ENCODE measurements around the gene CSF1R. TPM values are rescaled to one million over a fixed set of nuclear protein-coding genes. Genes with fewer than 3 reads are reported as not detected.

CSF1R gene
- total and polyA plus RNA-seq, 2 of the 4 experiments (the other 2 are of a cell fraction) = 0.14 to 0.36 TPM

- CTCF ChIA-PET = interaction anchor here (1.0 kb wide), 1 partner anchor 50 kb away, joined by 3 read pairs; no protein-coding TSS in a partner anchor
- in situ Hi-C loops (cut with MboI; ENCODE audit: low sequenced_read_pairs) = no loop called here
Observed at GRCh38 chr5:150062216-150062922, 24.0 kb downstream of the CSF1R start.

More at GRCh38 chr5:150062216-150062922, 24.0 kb downstream of the CSF1R start:
- Histone ChIP-seq H2AFZ (replicated peaks; ENCODE audit: low read length, poor library complexity) (no peak overlapping the region), H3K79me1 (ENCODE audit: low read depth in 1 of 2, low read length in 2 of 2) (no peaks in the 10 kb centered on the region; a peak in 1 of 4 replicates), H2BK5ac (ENCODE audit: low read depth, low read length, poor library complexity, severe bottlenecking) (no peak overlapping the region), H3K27ac (ENCODE audit: insufficient read depth, low read length) (no peak overlapping the region), H4K8ac (ENCODE audit: low read depth in 2 of 2, low read length in 2 of 2) (peak overlapping the region in 1 of 2 experiments; percentile 0; a peak in 1 of 4 replicates), H3K4me1 (ENCODE audit: control insufficient read depth, insufficient read depth, low read length) (peaks cover 36% of the 10 kb centered on the region), H3K4me3 (ENCODE audit: insufficient read depth, low read depth, low read length) (no peak overlapping the region), H3K27me3 (ENCODE audit: control insufficient read depth, insufficient read depth, low read length) (no peaks in the 10 kb centered on the region), H2BK20ac (ENCODE audit: low read depth, low read length) (peak overlapping the region; percentile 67), H3K23ac (ENCODE audit: low read depth, low read length) (peak overlapping the region; percentile 52; the same call in 1 of the 2 replicates), H2BK120ac (ENCODE audit: low read depth, low read length) (peak overlapping the region; percentile 26; the same call in 1 of the 2 replicates), H3K4me2 (ENCODE audit: low read depth, low read length) (no peak overlapping the region; the same call in 1 of the 2 replicates), H4K5ac (ENCODE audit: low read depth, low read length) (no peak overlapping the region), H3K9ac (ENCODE audit: low read depth, low read length) (no peak overlapping the region), H2AK9ac (replicated peaks; ENCODE audit: low read depth, low read length, poor library complexity) (no peak overlapping the region), H3K4ac (ENCODE audit: low read depth, low read length) (peak overlapping the region; percentile 63), H4K91ac (ENCODE audit: insufficient read depth, low read depth, low read length) (no peak overlapping the region), H3K36me3 (ENCODE audit: control insufficient read depth, insufficient read depth, low read length) (no peaks in the 10 kb centered on the region), H4K20me1 (ENCODE audit: insufficient read depth, low read length) (no peaks in the 10 kb centered on the region), H3K56ac (ENCODE audit: extremely low read depth, insufficient read depth, low read length) (no peak overlapping the region), H3K9me1 (ENCODE audit: insufficient read depth, low read length) (peaks cover 53% of the 10 kb centered on the region), H2AK5ac (ENCODE audit: low read depth, low read length) (peak overlapping the region; percentile 79; the same call in 1 of the 2 replicates), H2BK15ac (ENCODE audit: low read depth, low read length) (peak overlapping the region; percentile 74; the same call in 2 of the 3 replicates), H3K14ac (replicated peaks; ENCODE audit: low read depth, low read length) (peak overlapping the region; percentile 79), H3K18ac (ENCODE audit: low read depth, low read length) (no peak overlapping the region), H3K9me3 (ENCODE audit: control insufficient read depth, insufficient read depth, low read length) (no peaks in the 10 kb centered on the region)
- TF ChIP-seq NFE2L2 (IDR thresholded peaks at IDR 0.05; ENCODE audit: low read depth, low read length) = no peak
- TF ChIP-seq MXI1 (IDR thresholded peaks at IDR 0.05; ENCODE audit: borderline replicate concordance, low read depth, low read length) = no peak
- TF ChIP-seq, protein P1, sequence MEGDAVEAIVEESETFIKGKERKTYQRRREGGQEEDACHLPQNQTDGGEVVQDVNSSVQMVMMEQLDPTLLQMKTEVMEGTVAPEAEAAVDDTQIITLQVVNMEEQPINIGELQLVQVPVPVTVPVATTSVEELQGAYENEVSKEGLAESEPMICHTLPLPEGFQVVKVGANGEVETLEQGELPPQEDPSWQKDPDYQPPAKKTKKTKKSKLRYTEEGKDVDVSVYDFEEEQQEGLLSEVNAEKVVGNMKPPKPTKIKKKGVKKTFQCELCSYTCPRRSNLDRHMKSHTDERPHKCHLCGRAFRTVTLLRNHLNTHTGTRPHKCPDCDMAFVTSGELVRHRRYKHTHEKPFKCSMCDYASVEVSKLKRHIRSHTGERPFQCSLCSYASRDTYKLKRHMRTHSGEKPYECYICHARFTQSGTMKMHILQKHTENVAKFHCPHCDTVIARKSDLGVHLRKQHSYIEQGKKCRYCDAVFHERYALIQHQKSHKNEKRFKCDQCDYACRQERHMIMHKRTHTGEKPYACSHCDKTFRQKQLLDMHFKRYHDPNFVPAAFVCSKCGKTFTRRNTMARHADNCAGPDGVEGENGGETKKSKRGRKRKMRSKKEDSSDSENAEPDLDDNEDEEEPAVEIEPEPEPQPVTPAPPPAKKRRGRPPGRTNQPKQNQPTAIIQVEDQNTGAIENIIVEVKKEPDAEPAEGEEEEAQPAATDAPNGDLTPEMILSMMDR (conservative IDR thresholded peaks at IDR 0.05; ENCODE audit: low read depth, low read length) = peak; percentile 13; the same call in 1 of the 2 replicates
- TF ChIP-seq, protein P2, sequence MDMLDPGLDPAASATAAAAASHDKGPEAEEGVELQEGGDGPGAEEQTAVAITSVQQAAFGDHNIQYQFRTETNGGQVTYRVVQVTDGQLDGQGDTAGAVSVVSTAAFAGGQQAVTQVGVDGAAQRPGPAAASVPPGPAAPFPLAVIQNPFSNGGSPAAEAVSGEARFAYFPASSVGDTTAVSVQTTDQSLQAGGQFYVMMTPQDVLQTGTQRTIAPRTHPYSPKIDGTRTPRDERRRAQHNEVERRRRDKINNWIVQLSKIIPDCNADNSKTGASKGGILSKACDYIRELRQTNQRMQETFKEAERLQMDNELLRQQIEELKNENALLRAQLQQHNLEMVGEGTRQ (IDR thresholded peaks at IDR 0.05; ENCODE audit: low read depth, low read length) = peak; percentile 41; the same call in 1 of the 2 replicates
- TF ChIP-seq RFX5 (IDR thresholded peaks at IDR 0.05; ENCODE audit: low read depth, low read length) = peak; percentile 72
- POLR2A ChIA-PET (ENCODE audit: unreplicated experiment) = no interaction called here
- no TSS peak for BruUV-seq (replicated peaks)
- peak; percentile 52 for DNase-seq
- dilution Hi-C loops (cut with HindIII; ENCODE audit: low sequenced_read_pairs, unreplicated experiment) (no loop called here), intact Hi-C loops (cut with micrococcal nuclease) (no loop called here)
- no CpG with 5 or more reads among the region's 2 CpGs for WGBS, 2 experiments (ENCODE audit: extremely low coverage in 2 of 2, insufficient read length in 1 of 2)
- ATAC-seq (ENCODE audit: low read depth) = peak; percentile 40
